ENCODE measurements around the gene SPTAN1. TPM values are rescaled to one million over a fixed set of nuclear protein-coding genes. Genes with fewer than 3 reads are reported as not detected.

Gene SPTAN1
- total RNA-seq, 1 experiment from 2014 or later: 344 TPM

- H3K36me3 Mint-ChIP-seq (ENCODE audit: insufficient read depth, unreplicated experiment): peaks cover 52% of the 10 kb centered on the region
- no peak overlapping the region for H3K27ac Mint-ChIP-seq (ENCODE audit: unreplicated experiment)
- CTCF ChIA-PET: no interaction called here
- BruUV-seq (replicated peaks): no TSS peak
- no peaks in the 10 kb centered on the region for H3K4me1 Mint-ChIP-seq (ENCODE audit: low read depth, unreplicated experiment)
- TF ChIP-seq CTCF (IDR thresholded peaks at IDR 0.05; ENCODE audit: unreplicated experiment): no peak
- no peaks in the 10 kb centered on the region for H3K9me3 Mint-ChIP-seq (ENCODE audit: low read depth, unreplicated experiment)
- intact Hi-C loops (cut with micrococcal nuclease; ENCODE audit: unreplicated experiment): no loop called here
- H3K4me3 Mint-ChIP-seq (ENCODE audit: low read depth, unreplicated experiment): no peak overlapping the region
- no peaks in the 10 kb centered on the region for H3K27me3 Mint-ChIP-seq (ENCODE audit: unreplicated experiment)
- DNase-seq: no peak
These were observed 35.1 kb downstream of the SPTAN1 start for GRCh38 chr9:128587453-128587852.

- BruUV-seq (replicated peaks): no TSS peak
- no peaks in the 10 kb centered on the region for H3K27me3 Mint-ChIP-seq (ENCODE audit: unreplicated experiment)
- H3K4me3 Mint-ChIP-seq (ENCODE audit: low read depth, unreplicated experiment): no peak overlapping the region
- no peak for DNase-seq
- no peak for TF ChIP-seq CTCF (IDR thresholded peaks at IDR 0.05; ENCODE audit: unreplicated experiment)
- H3K27ac Mint-ChIP-seq (ENCODE audit: unreplicated experiment): no peak overlapping the region
- CTCF ChIA-PET: no interaction called here
- intact Hi-C loops (cut with micrococcal nuclease; ENCODE audit: unreplicated experiment): no loop called here
- no peaks in the 10 kb centered on the region for H3K4me1 Mint-ChIP-seq (ENCODE audit: low read depth, unreplicated experiment)
- H3K36me3 Mint-ChIP-seq (ENCODE audit: insufficient read depth, unreplicated experiment): peaks cover 53% of the 10 kb centered on the region
- H3K9me3 Mint-ChIP-seq (ENCODE audit: low read depth, unreplicated experiment): no peaks in the 10 kb centered on the region
These were observed 36.3 kb downstream of the SPTAN1 start for GRCh38 chr9:128588581-128589233.

- intact Hi-C loops (cut with micrococcal nuclease; ENCODE audit: unreplicated experiment): no loop called here
- CTCF ChIA-PET: no interaction called here
- Mint-ChIP-seq H3K4me3 (ENCODE audit: low read depth, unreplicated experiment) (no peak overlapping the region), H3K27ac (ENCODE audit: unreplicated experiment) (no peak overlapping the region), H3K9me3 (ENCODE audit: low read depth, unreplicated experiment) (no peaks in the 10 kb centered on the region), H3K4me1 (ENCODE audit: low read depth, unreplicated experiment) (no peaks in the 10 kb centered on the region), H3K27me3 (ENCODE audit: unreplicated experiment) (no peaks in the 10 kb centered on the region), H3K36me3 (ENCODE audit: insufficient read depth, unreplicated experiment) (peaks cover 48% of the 10 kb centered on the region)
- no peak for TF ChIP-seq CTCF (IDR thresholded peaks at IDR 0.05; ENCODE audit: unreplicated experiment)
- BruUV-seq (replicated peaks): no TSS peak
- DNase-seq: no peak
These were observed 40.7 kb downstream of the SPTAN1 start for GRCh38 chr9:128593039-128593438.

- Mint-ChIP-seq H3K4me1 (ENCODE audit: low read depth, unreplicated experiment) (no peaks in the 10 kb centered on the region), H3K9me3 (ENCODE audit: low read depth, unreplicated experiment) (no peaks in the 10 kb centered on the region), H3K36me3 (ENCODE audit: insufficient read depth, unreplicated experiment) (peaks cover 51% of the 10 kb centered on the region), H3K27ac (ENCODE audit: unreplicated experiment) (no peak overlapping the region), H3K4me3 (ENCODE audit: low read depth, unreplicated experiment) (no peak overlapping the region), H3K27me3 (ENCODE audit: unreplicated experiment) (no peaks in the 10 kb centered on the region)
- CTCF ChIA-PET: no interaction called here
- TF ChIP-seq CTCF (IDR thresholded peaks at IDR 0.05; ENCODE audit: unreplicated experiment): no peak
- no peak for DNase-seq
- intact Hi-C loops (cut with micrococcal nuclease; ENCODE audit: unreplicated experiment): no loop called here
- no TSS peak for BruUV-seq (replicated peaks)
These were observed 41.5 kb downstream of the SPTAN1 start for GRCh38 chr9:128593856-128594255.

Measured in Calu3 (cell line).